NCI-H526 treated with DMSO at 0.1 percent for 48 hours (cell line): ENCODE data around the gene SYT14.

ENCODE experiments used
- DNase-seq: peaks from one replicate; lab custom pipeline; 2025; lab: John Stamatoyannopoulos, UW

Gene SYT14

DNA sequence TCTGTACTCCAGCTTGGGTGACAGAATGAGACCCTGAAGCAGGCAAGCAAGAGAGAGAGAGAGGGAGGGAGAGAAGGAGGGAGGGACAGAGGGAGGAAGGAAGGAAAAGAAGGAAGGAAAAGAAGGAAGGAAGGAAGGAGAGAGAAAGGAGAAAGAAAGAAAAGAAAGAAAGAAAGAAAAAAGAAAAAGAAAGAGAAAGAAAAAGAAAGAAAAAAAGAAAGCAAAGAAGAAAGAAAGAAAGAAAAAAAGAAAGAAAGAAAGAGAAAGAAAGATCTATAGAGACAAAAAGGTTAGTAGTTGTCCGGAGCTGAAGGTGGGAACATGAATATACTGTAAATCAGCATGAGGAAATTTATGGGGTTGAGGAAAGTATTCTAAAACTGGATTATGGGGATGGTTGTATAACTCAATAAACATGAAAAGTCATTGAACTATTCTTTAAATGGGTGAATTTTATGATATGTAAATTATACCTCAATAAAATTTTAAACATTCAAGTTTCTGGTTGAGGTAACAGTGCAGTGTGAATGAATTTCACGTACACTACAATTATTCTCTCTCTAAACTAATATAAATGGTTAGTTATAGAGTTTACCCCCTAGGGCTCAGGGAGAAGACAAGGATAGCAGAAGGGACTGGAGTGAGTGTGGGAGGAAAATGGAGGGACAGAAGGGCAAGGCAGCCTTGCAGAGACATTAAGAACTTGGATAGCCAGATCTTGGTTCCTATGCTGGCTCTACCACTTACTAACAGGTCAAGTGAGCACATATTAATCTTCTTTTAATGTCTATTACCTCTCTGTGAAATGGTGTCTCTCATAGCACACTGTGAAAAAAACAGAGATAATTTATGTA lies 269.8 kb downstream of the SYT14 start:
- DNase-seq = no peak

DNA sequence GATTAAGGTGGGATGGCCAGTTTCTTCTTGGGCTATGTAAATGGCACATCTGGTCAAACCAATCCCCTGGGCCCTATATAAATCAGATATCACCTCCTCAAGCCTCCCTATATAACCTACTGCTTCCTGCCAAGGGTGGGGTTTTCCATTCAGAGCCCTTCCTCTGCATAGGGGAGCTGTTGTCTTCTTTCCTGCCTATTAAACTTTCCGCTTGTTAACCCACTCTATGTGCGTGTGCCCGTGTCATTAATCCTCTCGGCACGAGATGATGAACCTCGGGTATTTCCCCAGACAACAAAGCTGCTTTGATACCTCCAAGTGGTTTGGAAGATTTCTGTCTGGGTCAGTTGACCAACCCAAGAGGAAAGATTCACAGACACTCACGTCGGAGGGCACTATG lies 275.3 kb downstream of the SYT14 start:
- no peak for DNase-seq

DNA sequence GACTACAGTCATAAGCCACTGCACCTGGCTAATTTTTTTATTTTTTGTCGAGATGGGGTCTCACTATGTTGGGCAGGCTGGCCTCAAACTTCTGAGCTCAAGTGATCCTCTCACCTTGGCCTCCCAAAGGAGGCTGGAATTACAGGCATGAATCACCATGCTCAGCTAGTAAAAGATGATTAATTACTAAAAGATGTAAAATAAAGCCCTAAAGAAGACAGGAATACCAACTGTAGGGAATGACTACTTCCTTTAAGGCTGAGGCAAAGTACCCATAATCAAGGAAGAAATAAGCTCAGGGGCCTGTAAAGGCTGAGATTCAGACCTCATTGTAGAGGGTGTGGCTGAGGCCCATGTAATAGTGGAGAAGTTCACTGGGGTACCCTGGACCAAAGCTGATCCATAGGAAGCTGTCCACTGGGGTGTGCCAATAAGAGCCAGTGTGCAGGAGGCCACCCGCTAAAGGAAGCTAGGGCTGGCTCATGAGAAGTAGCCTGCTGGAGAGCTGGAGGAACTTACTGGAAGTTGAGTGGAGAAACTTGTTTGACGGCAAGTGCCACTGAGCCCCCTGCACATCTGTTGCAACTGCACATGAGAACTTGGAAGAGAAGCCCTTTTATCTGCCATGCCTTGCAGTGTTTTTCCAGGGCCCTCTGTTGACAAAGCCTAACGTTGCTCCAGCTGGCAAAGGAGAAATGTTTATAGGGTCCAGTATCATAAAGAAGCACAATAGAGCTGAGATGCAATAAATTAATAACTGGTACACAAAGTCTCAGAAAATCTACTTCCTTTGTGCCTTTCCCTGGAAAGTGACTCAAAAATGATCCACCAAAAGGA lies 276.8 kb downstream of the SYT14 start:
- no peak for DNase-seq

DNA sequence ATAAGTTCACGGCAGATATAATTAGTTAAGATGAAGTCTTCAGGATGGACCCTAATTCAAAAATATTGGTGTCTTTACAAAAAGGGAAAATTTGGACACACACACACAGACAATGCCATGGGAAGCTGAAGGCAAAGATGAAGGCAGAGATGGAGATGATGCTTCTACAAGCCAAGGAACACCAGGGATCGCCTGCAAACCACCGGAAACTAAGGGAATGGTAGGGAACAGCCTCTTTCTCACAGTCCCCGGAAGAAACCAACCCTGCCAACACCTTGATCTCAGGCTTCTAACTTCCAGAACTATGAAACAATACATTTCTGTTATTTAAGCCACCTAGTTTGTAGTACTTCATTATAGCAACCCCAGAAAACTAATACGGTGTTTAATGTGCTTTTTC lies 279.5 kb downstream of the SYT14 start:
- DNase-seq = no peak

DNA sequence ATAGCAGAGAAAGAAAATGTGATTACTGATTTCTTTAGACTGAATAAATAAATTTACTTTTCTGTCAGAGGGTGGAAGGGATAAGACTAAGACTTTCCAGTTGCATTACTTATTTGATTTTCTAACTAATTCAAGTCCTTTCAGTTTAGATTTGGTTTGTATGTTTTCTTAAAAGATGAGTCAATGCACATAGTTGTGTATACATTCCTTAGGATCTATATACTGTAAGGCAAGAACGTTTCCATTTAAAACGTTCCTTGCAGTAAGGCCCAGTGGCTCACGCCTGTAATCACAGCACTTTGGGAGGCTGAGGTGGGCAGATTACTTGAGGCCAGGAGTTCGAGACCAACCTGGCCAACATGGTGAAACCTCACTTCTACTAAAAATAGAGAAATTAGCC lies 280.0 kb downstream of the SYT14 start:
- no peak for DNase-seq
